Activated B cell treated with CpG ODN at 0.5 μM for 24 hours (primary cell): Measurements from ENCODE around the gene SHANK1. TPM values are rescaled to one million over a fixed set of nuclear protein-coding genes. Genes with fewer than 3 reads are reported as not detected.

Experiments used
- ATAC-seq: fragments of 200-7000 bp; cut with Tn5 transposase; one replicate; pipeline ENCODE4 v1.10.0; 2021; ENCODE audit warnings: low read depth, mild to moderate bottlenecking, moderate library complexity
- CTCF ChIA-PET: fragments of 350-600 bp; sonication (Branson Sonifier 250); formaldehyde crosslinking; loops from one replicate; lab custom pipeline; 2021; ENCODE audit warnings: antibody characterized with exemption; lab: Charles Lee
- POLR2A ChIA-PET: fragments of 350-600 bp; sonication (Branson Sonifier 250); formaldehyde crosslinking; loops from one replicate; lab custom pipeline; 2021; ENCODE audit warnings: antibody characterized with exemption; lab: Charles Lee
- DNase-seq: peaks from one replicate; pipeline ENCODE4 v3.0.0; 2022
- H3K27ac Mint-ChIP-seq: one replicate; pipeline ENCODE4 v1.8.0; 2020; ENCODE audit warnings: mixed read lengths
- H3K27me3 Mint-ChIP-seq: one replicate; pipeline ENCODE4 v1.8.0; 2021; ENCODE audit warnings: mixed read lengths
- H3K36me3 Mint-ChIP-seq: one replicate; pipeline ENCODE4 v1.8.0; 2021; ENCODE audit warnings: low read depth, mixed read lengths
- H3K4me1 Mint-ChIP-seq: one replicate; pipeline ENCODE4 v1.8.0; 2021; ENCODE audit warnings: mixed read lengths
- H3K4me3 Mint-ChIP-seq: one replicate; pipeline ENCODE4 v1.8.0; 2020; ENCODE audit warnings: mild to moderate bottlenecking, mixed read lengths
- H3K9me3 Mint-ChIP-seq: one replicate; pipeline ENCODE4 v1.8.0; 2020; ENCODE audit warnings: mixed read lengths
- intact Hi-C: fragments of 100-400 bp; cut with micrococcal nuclease; formaldehyde crosslinking; loops from one replicate; pipeline ENCODE4 v1.15.1; 2024
- total RNA-seq: library from RNA; stranded (reverse); gene quantifications from 2 replicates; pipeline ENCODE4 v1.2.3, GENCODE V29; 2022
- TF ChIP-seq, protein P1 (sequence below): fragments of 200-600 bp; IDR thresholded peaks from one replicate; pipeline ENCODE4 v1.8.0; 2022; ENCODE audit warnings: antibody characterized with exemption, mild to moderate bottlenecking

The SHANK1 gene
- total RNA-seq, 1 donor from 2014 or later, result not detected

GRCh38 chr19:50723069-50723468 is 3.5 kb upstream of the SHANK1 start, which contains the start of gene CLEC11A:
CLEC11A (plus strand) TSS chr19:50723364; CDS start chr19:50723526, 162 bp downstream.
- Mint-ChIP-seq H3K27me3 (peaks cover 62% of the 10 kb centered on the region), H3K27ac (no peak within 1 kb of the TSS), H3K4me3 (no peak within 1 kb of the TSS), H3K9me3 (no peaks in the 10 kb centered on the region), H3K4me1 (peaks cover 38% of the 10 kb centered on the region), H3K36me3 (no peaks in the 10 kb centered on the region)
- ChIA-PET POLR2A (no interaction called here), CTCF (no interaction called here)
- DNase-seq (no peak), ATAC-seq (no peak)
- intact Hi-C loops, result loop anchor here (5.0 kb wide), 1 partner anchor 199 kb away; no protein-coding TSS in a partner anchor
- TF ChIP-seq, protein P1, sequence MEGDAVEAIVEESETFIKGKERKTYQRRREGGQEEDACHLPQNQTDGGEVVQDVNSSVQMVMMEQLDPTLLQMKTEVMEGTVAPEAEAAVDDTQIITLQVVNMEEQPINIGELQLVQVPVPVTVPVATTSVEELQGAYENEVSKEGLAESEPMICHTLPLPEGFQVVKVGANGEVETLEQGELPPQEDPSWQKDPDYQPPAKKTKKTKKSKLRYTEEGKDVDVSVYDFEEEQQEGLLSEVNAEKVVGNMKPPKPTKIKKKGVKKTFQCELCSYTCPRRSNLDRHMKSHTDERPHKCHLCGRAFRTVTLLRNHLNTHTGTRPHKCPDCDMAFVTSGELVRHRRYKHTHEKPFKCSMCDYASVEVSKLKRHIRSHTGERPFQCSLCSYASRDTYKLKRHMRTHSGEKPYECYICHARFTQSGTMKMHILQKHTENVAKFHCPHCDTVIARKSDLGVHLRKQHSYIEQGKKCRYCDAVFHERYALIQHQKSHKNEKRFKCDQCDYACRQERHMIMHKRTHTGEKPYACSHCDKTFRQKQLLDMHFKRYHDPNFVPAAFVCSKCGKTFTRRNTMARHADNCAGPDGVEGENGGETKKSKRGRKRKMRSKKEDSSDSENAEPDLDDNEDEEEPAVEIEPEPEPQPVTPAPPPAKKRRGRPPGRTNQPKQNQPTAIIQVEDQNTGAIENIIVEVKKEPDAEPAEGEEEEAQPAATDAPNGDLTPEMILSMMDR, result no peak

DNA sequence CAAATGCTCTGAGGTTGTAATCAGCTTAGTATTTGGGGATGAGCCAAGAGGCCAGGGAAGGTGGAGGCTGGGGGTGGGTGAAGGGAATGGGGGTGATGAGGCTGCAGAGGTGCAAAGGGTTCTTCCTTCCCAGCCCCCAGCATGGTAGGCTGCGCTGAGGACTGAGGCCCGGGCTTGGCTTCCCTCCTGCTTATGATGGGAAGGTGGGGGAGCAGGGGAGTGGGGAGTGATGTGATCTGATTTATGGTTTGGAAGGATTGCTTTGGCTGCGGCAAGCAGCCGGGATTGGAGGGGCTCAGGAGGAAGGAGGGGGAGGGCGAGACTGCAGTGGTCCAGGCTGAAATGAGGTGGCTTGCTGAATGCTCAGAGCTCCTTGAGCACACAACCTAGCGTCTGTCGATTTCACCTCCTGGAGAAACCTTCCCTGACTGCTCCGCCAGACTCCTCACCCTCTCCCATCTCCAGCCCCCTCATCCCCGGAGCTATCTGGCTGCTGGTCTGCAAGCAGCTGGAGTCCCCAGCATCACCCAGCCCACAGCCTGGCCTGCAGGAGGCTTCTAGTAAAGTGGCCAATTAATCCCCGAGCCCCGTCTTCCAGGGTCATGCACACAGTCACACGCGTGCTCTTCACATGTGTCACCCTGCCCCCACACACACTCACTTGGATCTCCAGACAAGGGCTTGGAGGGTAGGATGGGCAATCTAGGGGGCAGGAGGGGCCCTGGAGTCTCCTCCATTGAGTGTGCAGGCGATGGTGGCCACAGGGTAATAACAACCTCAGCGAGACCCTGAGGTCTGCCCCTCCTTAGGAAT is 2.8 kb upstream of the SHANK1 start:
- H3K36me3 Mint-ChIP-seq, result no peaks in the 10 kb centered on the region
- peaks cover 43% of the 10 kb centered on the region for H3K4me1 Mint-ChIP-seq
- no peak overlapping the region for H3K4me3 Mint-ChIP-seq
- TF ChIP-seq, protein P1, result no peak
- CTCF ChIA-PET, result no interaction called here
- H3K9me3 Mint-ChIP-seq, result no peaks in the 10 kb centered on the region
- intact Hi-C loops, result loop anchor here (5.0 kb wide), 1 partner anchor 200 kb away; no protein-coding TSS in a partner anchor
- H3K27ac Mint-ChIP-seq, result no peak overlapping the region
- peaks cover 62% of the 10 kb centered on the region for H3K27me3 Mint-ChIP-seq
- ATAC-seq (no peak), DNase-seq (no peak)
- POLR2A ChIA-PET, result no interaction called here

DNA sequence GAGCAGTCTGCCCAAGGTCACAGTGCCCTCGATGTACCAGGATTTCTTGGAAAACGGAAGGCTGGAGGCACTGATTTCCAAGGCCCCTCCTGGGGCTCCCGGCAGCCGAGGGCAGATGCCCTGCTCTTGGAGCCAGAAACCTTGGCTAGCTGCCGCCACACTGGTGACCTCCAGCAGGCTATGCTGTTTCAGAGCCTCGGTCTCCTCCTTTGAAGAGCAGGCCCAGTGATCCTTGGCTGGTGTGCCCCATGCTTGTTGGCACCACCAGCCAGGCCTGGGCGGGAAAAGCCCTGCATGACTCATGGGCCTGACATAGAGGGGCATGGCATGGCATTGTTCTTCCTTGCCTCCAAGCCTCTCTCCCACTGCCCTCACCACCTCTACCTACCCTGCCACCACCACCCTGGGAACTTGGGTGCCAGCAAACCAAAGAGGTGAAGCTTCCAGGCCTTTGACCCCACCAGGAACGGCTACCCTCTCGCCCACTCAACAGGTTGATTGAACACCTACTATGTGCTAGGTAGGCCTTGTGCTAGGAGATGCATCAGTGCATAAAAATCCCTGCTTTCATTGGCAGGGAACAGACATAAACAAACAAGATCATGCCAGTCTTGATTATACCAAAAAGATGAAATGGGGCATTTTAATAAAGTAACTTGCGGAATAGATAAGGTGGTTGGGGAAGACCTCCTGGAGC is 2.0 kb upstream of the SHANK1 start:
- ATAC-seq (no peak), DNase-seq (no peak)
- Mint-ChIP-seq H3K27ac (no peak overlapping the region), H3K4me3 (no peak overlapping the region), H3K9me3 (no peaks in the 10 kb centered on the region), H3K4me1 (peaks cover 45% of the 10 kb centered on the region), H3K36me3 (no peaks in the 10 kb centered on the region), H3K27me3 (peaks cover 59% of the 10 kb centered on the region)
- TF ChIP-seq, protein P1, result no peak
- ChIA-PET POLR2A (no interaction called here), CTCF (interaction anchor here (0.7 kb wide), 1 partner anchor 52 kb away, joined by 3 read pairs; no protein-coding TSS in a partner anchor)
- intact Hi-C loops, result loop anchor here (5.0 kb wide), 1 partner anchor 201 kb away; no protein-coding TSS in a partner anchor

DNA sequence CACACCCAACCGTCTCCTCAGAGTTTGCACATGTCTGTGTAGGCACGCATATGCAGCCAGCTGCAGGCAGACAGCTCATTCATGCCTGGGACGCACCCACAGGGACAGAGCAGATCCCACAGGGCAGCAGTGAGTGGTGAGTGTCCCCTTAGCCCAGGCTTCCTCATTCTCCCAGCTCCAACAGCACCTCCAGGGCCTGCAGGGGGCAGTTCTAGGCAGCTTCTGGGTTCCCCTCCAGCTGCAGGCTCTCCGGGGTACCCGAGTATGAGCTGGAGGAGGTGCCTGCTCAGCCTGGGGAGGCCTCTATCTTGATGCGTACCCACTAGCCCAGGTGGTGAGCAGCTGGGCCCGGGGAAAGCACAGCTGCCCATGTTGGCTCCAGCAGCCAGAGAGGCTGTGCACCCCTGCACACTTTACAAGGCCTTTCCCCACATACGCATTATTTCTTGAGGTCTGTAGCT is 1.3 kb upstream of the SHANK1 start:
- intact Hi-C loops, result loop anchor here (5.0 kb wide), 1 partner anchor 201 kb away; no protein-coding TSS in a partner anchor
- H3K27ac Mint-ChIP-seq, result no peak overlapping the region
- H3K36me3 Mint-ChIP-seq, result no peaks in the 10 kb centered on the region
- ChIA-PET POLR2A (no interaction called here), CTCF (interaction anchor here (0.7 kb wide), 1 partner anchor 51 kb away, joined by 3 read pairs; no protein-coding TSS in a partner anchor)
- H3K27me3 Mint-ChIP-seq, result peaks cover 61% of the 10 kb centered on the region
- no peaks in the 10 kb centered on the region for H3K9me3 Mint-ChIP-seq
- no peak for DNase-seq
- no peak overlapping the region for H3K4me3 Mint-ChIP-seq
- no peak for ATAC-seq
- H3K4me1 Mint-ChIP-seq, result peaks cover 42% of the 10 kb centered on the region
- TF ChIP-seq, protein P1, result no peak
